ENCODE data around the gene PIK3AP1.

DNA sequence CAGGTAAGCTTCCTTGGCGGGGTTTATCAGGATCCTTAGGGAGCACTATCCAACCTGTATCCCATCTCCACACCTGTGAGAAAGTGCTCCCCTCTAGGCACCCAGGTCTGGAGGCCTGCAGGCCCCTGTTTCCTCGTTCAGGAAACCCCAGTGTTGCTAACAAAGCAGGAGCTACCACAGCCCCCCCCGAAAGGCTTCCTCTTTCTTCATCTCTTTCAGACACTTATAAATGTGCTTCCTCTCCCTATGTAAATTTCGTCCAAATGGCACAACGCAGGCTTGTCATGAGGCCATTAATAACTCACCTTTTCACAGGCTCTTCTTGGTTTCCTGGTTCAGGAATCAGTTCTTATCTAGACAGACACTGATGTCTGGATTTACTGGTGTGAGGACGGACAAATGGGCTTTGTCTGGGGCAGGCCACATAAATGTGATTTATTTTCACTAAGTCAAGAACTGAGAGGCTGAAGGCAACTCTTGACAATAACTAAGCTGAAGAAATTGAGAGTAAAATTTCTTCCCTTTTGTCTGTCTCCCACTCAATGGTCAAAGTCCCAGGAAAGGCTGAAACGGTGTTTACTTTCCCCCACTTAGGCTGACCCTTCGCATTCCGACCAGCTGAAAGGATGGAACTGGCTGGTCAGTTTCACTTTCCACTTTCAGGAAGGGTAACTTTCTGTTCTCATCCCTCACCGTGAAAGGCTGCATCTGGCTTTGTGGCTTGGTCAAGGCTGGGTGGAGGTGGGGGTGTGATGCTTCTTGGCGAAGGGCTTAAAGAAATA is 46.8 kb downstream of the PIK3AP1 start:
- TF ChIP-seq, protein P1, sequence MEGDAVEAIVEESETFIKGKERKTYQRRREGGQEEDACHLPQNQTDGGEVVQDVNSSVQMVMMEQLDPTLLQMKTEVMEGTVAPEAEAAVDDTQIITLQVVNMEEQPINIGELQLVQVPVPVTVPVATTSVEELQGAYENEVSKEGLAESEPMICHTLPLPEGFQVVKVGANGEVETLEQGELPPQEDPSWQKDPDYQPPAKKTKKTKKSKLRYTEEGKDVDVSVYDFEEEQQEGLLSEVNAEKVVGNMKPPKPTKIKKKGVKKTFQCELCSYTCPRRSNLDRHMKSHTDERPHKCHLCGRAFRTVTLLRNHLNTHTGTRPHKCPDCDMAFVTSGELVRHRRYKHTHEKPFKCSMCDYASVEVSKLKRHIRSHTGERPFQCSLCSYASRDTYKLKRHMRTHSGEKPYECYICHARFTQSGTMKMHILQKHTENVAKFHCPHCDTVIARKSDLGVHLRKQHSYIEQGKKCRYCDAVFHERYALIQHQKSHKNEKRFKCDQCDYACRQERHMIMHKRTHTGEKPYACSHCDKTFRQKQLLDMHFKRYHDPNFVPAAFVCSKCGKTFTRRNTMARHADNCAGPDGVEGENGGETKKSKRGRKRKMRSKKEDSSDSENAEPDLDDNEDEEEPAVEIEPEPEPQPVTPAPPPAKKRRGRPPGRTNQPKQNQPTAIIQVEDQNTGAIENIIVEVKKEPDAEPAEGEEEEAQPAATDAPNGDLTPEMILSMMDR (IDR thresholded peaks at IDR 0.05), result no peak
- no peak for TF ChIP-seq EZH2phosphoT487 (IDR thresholded peaks at IDR 0.05)
- TF ChIP-seq EZH2 (IDR thresholded peaks at IDR 0.05), result no peak
